ENCODE data around the gene ROBO1.

- TF ChIP-seq EZH2 (IDR thresholded peaks at IDR 0.05) (no peak), POLR2AphosphoS5 (IDR thresholded peaks at IDR 0.05; ENCODE audit: borderline replicate concordance, low read depth, low read length) (no peak), FOXP2 (optimal IDR thresholded peaks at IDR 0.05; ENCODE audit: control extremely low read depth, extremely low read length, insufficient read depth) (no peak)
Measured at GRCh38 chr3:79817224-79817623, 49.4 kb upstream of the ROBO1 start.

Measured in SK-N-MC (cell line).